NCI-H345 treated with DMSO at 0.1 percent for 48 hours (cell line): ENCODE results near the gene EFEMP1.

Experiments used
- DNase-seq: peaks from one replicate; lab custom pipeline; 2025; ENCODE audit not compliant: unreplicated experiment; lab: John Stamatoyannopoulos, UW

The EFEMP1 gene

GRCh38 chr2:55934337-55934736, 10.8 kb upstream of the EFEMP1 start:
- DNase-seq: no peak

GRCh38 chr2:55932843-55933242, 9.3 kb upstream of the EFEMP1 start:
- DNase-seq: no peak

DNA sequence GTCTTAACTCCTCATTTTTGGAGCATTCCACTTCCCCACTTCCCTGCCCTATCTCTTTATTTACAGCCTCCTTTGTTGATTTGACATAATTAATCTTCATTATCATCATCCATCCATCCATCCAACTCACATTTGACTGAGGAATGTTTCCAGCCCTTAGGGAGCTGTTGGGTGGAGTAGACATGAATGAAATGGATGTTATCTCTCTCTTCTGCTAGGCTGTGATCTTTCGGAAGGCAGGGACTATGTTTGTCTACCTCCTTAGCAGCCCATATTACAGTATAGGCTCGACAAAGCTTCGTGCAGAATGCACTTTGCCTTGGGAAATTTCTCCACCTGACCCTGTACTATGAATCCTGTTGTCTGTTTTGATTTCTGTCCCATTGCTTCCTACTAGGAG, 7.7 kb upstream of the EFEMP1 start:
- no peak for DNase-seq

- no peak for DNase-seq
Measured at GRCh38 chr2:55929476-55929875, 5.9 kb upstream of the EFEMP1 start.

DNA sequence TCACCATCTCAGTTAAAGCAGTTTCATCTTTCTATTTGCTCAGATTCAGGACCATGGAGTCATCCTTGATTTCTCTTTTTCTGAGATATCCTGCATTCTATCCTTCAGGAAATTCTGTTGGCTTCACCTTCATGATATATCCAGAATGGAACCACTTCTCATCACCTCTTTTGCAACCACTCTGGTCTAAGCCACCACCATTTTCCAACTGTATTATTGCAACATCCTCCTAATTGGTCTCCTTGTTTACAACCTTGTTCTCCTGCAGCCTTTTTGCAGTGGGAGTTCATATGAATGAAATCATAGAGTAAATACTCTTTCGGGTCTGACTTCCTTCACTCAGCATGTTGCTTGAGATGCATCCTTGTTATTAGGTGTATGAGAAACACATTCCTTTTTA, 3.4 kb upstream of the EFEMP1 start:
- no peak for DNase-seq

- no peak for DNase-seq
Measured at GRCh38 chr2:55926246-55926645, 2.7 kb upstream of the EFEMP1 start.

GRCh38 chr2:55923982-55924321, 370 bp upstream of the EFEMP1 start:
- no peak for DNase-seq

- no peak for DNase-seq
Measured at GRCh38 chr2:55922291-55922907, 1.2 kb downstream of the EFEMP1 start.

- DNase-seq: no peak
Measured at GRCh38 chr2:55919574-55919973, 4.0 kb downstream of the EFEMP1 start.

- DNase-seq: no peak
Measured at GRCh38 chr2:55918856-55919255, 4.7 kb downstream of the EFEMP1 start.

DNA sequence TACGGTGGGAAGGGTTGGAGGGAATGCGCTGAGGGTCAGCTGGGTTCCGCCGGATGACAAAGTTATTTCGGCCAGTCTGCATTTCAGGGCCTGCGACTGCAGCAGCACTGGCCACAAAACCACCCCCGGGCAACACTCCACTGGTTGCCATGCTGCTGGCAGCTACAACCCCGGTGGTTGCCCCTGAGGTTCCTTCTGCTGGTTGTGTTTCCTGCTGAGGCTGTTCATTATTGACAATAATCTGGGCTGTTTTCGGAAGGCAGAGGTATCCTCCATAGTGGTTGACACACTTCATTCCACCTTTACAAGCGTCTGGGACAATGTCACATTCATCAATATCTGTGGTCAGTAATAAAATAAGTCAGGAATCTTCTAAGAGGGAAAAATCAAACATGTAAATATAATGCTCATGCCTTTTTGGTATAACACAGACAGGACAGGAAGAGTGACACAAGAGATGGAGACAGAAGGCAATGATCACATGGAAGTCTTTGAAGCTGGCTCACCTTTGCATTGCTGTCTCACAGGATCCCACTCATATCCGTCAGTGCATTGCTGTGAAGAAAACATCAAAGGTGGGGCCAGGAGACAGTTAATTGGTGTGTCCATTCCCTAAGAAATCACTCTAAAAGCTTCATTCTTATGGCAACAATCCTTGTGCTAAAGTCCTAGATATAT, 5.7 kb downstream of the EFEMP1 start:
- DNase-seq: no peak

DNA sequence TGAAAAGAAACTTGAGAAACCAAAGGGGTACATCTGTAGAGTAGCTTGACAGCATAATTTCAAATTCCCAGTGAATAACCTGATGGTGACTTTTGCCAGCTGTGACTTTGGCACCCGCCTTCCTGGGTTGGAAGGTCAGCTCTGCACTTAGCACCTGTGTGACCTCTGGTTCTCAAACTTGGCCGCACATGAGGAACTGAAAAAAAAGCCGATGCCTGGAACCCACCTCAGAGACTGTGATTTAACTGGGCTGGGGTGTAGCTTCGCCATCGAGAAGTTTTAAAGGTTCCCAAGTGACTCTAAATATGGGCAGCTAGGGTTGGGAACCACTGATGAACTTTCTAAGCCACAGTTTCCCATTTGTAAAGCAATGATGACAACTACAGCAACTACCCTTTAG, 6.5 kb downstream of the EFEMP1 start:
- DNase-seq: no peak

DNA sequence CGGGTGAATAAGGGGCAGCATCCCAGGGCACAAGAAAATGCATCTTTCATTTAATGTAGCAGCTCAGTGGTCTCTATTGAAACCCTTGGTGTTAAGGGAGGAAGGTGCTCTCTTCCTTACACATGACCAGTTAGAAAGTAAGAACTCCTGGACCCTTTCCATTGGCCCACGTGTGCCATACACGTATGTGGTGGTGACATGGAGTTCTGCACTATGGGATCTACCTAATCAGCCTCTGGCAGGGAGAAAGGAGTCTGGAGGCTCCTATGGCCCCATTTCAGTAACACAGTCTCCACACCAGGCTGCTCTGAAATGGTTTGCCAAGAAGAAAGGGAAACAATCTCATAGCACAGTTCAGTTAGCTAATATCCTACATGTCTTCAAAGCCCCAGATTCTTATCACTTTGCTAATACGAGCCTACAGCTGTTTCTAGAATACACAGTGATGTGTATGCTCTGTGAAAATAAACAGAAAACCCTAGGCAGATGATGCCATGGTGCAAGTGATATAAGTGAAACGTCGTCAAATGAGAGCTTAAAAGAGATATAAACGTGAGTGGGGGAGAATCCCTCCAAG, 7.0 kb downstream of the EFEMP1 start:
- no peak for DNase-seq

- no peak for DNase-seq
Measured at GRCh38 chr2:55914786-55915185, 8.8 kb downstream of the EFEMP1 start.

DNA sequence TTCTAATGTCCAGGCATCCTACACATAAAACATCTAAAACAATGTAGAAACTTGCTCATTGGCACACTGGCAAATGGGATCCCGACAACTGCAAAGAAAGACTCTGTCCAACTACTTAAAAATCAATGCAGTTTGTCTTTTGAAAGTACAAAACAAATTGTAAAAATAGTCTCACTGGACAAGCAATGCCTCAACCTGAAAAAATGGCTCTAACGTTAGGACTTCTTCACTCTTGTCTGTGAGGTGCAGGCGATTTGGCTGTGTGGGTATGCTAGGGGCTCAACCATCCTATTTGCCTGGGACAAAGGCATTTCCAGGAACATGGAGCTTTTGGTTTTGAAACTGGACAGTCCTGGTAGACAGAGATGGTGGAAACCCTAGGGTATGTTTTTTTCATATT, 10.7 kb downstream of the EFEMP1 start:
- DNase-seq: no peak

- no peak for DNase-seq
Measured at GRCh38 chr2:55910077-55910476, 13.5 kb downstream of the EFEMP1 start.

DNA sequence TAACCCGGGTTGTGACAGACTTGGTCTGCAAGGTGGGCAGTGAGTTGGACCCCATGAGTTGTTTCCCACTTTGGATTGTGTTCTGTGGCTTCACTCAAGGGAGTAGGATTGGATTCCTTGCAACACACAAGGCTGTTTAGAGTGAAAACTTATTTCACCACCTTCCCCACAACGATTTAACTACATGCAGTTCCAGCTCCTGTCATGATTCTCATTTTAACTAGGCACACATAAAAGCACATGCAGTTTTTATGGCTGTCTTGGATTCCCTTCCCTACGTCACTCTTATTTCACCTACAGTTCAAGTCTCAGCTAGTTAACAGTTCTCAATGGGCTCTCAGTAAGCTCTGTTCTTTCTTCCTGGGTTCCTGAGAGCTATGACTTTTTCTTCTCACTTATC, 15.9 kb downstream of the EFEMP1 start:
- no peak for DNase-seq

DNA sequence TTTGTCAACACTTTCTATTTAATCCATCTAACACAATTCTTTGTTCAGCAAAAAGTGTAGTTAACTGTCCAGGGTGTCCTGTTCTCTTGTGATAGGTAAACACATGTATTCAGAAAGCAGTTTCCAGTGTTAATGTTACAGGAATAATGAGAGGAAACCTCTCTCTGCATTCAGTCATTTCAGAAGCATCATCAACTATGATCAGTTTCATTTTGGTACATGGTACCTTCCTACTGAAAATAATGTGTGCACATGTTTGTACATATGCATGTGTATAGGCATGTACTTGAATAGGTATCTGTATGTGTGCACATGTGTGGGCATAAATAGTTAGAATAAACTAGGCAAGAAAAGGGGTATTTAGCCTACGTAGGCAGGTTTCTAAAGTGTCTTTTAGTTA, 16.6 kb downstream of the EFEMP1 start:
- DNase-seq: no peak

GRCh38 chr2:55903727-55904126, 19.9 kb downstream of the EFEMP1 start:
- DNase-seq: no peak

DNA sequence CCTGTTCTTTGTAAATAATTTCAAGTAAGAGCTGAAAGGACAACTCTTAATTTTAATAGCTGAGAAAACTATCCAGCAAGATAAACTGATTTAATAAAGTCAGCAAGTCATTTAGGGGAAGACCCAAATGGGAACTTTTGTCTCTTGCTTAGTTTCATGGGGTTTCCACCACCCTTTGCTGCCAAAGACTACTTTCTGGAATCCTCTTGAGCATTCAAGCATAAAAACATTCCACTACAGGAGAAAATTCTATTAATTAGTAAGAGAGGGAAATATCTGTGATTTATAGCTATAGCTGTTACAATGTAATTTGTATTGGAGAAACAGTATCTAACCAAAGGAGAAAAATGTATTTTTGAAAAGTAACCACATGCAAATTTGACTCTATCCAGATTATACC, 20.6 kb downstream of the EFEMP1 start:
- DNase-seq: no peak

GRCh38 chr2:55902429-55902828, 21.2 kb downstream of the EFEMP1 start:
- DNase-seq: no peak

DNA sequence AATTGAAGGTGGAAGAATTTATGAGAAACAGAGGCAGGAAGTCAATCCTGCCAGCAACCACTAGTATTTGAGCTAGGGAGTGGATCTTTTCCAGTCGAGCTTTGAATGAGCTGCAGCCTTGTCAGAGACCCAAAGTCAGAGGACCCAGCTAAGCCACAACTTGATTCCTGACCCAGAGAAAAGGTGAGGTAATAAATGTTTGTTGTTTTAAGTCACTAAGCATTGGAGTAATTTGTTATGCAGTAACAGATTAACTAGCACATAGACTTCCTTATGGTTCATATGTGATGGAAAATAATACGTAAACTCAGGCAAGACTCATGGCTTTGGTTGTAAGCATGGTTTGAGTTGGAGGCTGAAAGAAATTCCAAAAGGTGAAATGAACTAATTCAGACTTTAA, 21.6 kb downstream of the EFEMP1 start:
- DNase-seq: no peak

GRCh38 chr2:55901322-55901721, 22.3 kb downstream of the EFEMP1 start:
- no peak for DNase-seq
